Thymus (tissue), 11 donors: ENCODE data around the gene MAP3K14. TPM values are rescaled to one million over a fixed set of nuclear protein-coding genes. Genes with fewer than 3 reads are reported as not detected.

Experiments
- DNase-seq, 9 donors: peaks; one replicate each; pipeline ENCODE4 v3.0.0-alpha.2; 2013; ENCODE audit warnings: low spot score in 9 of 9, low read depth in 6 of 9, missing footprints in 1 of 9
- H3K27ac ChIP-seq, 2 donors: one replicate each; pipeline ENCODE4 v1.5.1; 2013; ENCODE audit warnings: control low read depth in 1 of 2, low read depth in 1 of 2, low read length in 1 of 2, mild to moderate bottlenecking in 1 of 2, moderate library complexity in 1 of 2
- H3K27me3 ChIP-seq, 2 donors: one replicate each; pipeline ENCODE4 v1.5.1; 2013; ENCODE audit warnings: low read length in 1 of 2; ENCODE audit not compliant: control insufficient read depth in 2 of 2, insufficient read depth in 1 of 2
- H3K36me3 ChIP-seq, 2 donors: one replicate each; pipeline ENCODE4 v1.5.1; 2013; ENCODE audit warnings: low read length in 1 of 2, mild to moderate bottlenecking in 1 of 2, moderate library complexity in 1 of 2; ENCODE audit not compliant: control insufficient read depth in 2 of 2, insufficient read depth in 2 of 2
- H3K4me1 ChIP-seq, 2 donors: one replicate each; pipeline ENCODE4 v1.5.1; 2013; ENCODE audit warnings: low read length in 2 of 2; ENCODE audit not compliant: control insufficient read depth in 2 of 2, insufficient read depth in 2 of 2
- H3K4me3 ChIP-seq, 2 donors: one replicate each; pipeline ENCODE4 v1.5.1; 2013; ENCODE audit warnings: low read length in 2 of 2, control low read depth in 1 of 2, mild to moderate bottlenecking in 1 of 2
- H3K9me3 ChIP-seq, 2 donors: one replicate each; pipeline ENCODE4 v1.5.1; 2013; ENCODE audit warnings: low read length in 1 of 2, mild to moderate bottlenecking in 1 of 2; ENCODE audit not compliant: control insufficient read depth in 2 of 2, insufficient read depth in 1 of 2
- WGBS: extraction: QIAGEN DNeasy Blood & Tissue Kit; methylation state at CpG from one replicate; pipeline ENCODE4 v1.1.7; 2013; 5-methylcytosine and 5-hydroxymethylcytosine counted together
- polyA plus RNA-seq: library from polyadenylated mRNA; stranded (reverse); fragments of 200-250 nt; gene quantifications from one replicate; pipeline ENCODE4 v1.2.3, GENCODE V29; 2013
- total RNA-seq: library from RNA; stranded (reverse); fragments of 120-200 nt; gene quantifications from one replicate; pipeline ENCODE4 v1.2.4, GENCODE V29; 2013
- donor health status: healthy.

Gene MAP3K14
- total and polyA plus RNA-seq, 2 donors = 9.7 to 21.8 TPM

GRCh38 chr17:45282683-45283644, 33.9 kb downstream of the MAP3K14 start:
- DNase-seq = no peak
- Histone ChIP-seq H3K9me3 (no peaks in the 10 kb centered on the region), H3K4me3 (no peak overlapping the region), H3K4me1 (peaks cover 0 to 18% of the 10 kb centered on the region in 2 donors), H3K27me3 (no peaks in the 10 kb centered on the region), H3K27ac (peak overlapping the region; percentile 22 to 69), H3K36me3 (peaks cover 46 to 58% of the 10 kb centered on the region in 2 donors)
- 89% methylated on average over 21 of the region's 21 CpGs for WGBS

- WGBS = 97% methylated on average over 3 of the region's 3 CpGs
- peaks cover 24 to 40% of the 10 kb centered on the region in 2 donors for H3K36me3 ChIP-seq
- H3K9me3 ChIP-seq = no peaks in the 10 kb centered on the region
- DNase-seq = no peak
- no peaks in the 10 kb centered on the region for H3K27me3 ChIP-seq
- H3K27ac ChIP-seq = peak overlapping the region in 1 of 2 donors; percentile 31
- peaks cover 0 to 20% of the 10 kb centered on the region in 2 donors for H3K4me1 ChIP-seq
- H3K4me3 ChIP-seq = no peak overlapping the region
These were observed 36.9 kb downstream of the MAP3K14 start for GRCh38 chr17:45279898-45280297.

GRCh38 chr17:45277992-45278391, 38.8 kb downstream of the MAP3K14 start:
- WGBS = 91% methylated on average over 7 of the region's 7 CpGs
- Histone ChIP-seq H3K27ac (peak overlapping the region in 1 of 2 donors; percentile 66), H3K4me1 (peaks cover 0 to 11% of the 10 kb centered on the region in 2 donors), H3K27me3 (no peaks in the 10 kb centered on the region), H3K36me3 (peaks cover 20 to 38% of the 10 kb centered on the region in 2 donors), H3K9me3 (no peaks in the 10 kb centered on the region), H3K4me3 (no peak overlapping the region)
- no peak for DNase-seq

GRCh38 chr17:45277216-45277849, 39.5 kb downstream of the MAP3K14 start:
- H3K4me1 ChIP-seq = peaks cover 0 to 6% of the 10 kb centered on the region in 2 donors
- peaks cover 19 to 33% of the 10 kb centered on the region in 2 donors for H3K36me3 ChIP-seq
- peak; percentile 70 to 96 (median 92) for DNase-seq
- peak overlapping the region; percentile 8 to 66 for H3K27ac ChIP-seq
- H3K4me3 ChIP-seq = no peak overlapping the region
- WGBS = 59% methylated on average over 16 of the region's 16 CpGs
- no peaks in the 10 kb centered on the region for H3K9me3 ChIP-seq
- H3K27me3 ChIP-seq = no peaks in the 10 kb centered on the region

GRCh38 chr17:45276031-45276430, 40.8 kb downstream of the MAP3K14 start:
- H3K9me3 ChIP-seq = no peaks in the 10 kb centered on the region
- H3K27me3 ChIP-seq = no peaks in the 10 kb centered on the region
- no peak for DNase-seq
- peaks cover 19 to 34% of the 10 kb centered on the region in 2 donors for H3K36me3 ChIP-seq
- 81% methylated on average over 6 of the region's 6 CpGs for WGBS
- peaks cover 0 to 6% of the 10 kb centered on the region in 2 donors for H3K4me1 ChIP-seq
- H3K4me3 ChIP-seq = no peak overlapping the region
- H3K27ac ChIP-seq = no peak overlapping the region

- Histone ChIP-seq H3K9me3 (no peaks in the 10 kb centered on the region), H3K36me3 (peaks cover 35 to 51% of the 10 kb centered on the region in 2 donors), H3K4me3 (no peak overlapping the region), H3K27me3 (no peaks in the 10 kb centered on the region), H3K4me1 (peaks cover 0 to 6% of the 10 kb centered on the region in 2 donors), H3K27ac (no peak overlapping the region)
- 100% methylated on average over 5 of the region's 5 CpGs for WGBS
- DNase-seq = no peak
These were observed 42.8 kb downstream of the MAP3K14 start for GRCh38 chr17:45274033-45274432.

- H3K4me3 ChIP-seq = no peak overlapping the region
- H3K9me3 ChIP-seq = no peaks in the 10 kb centered on the region
- no peaks in the 10 kb centered on the region for H3K27me3 ChIP-seq
- H3K27ac ChIP-seq = no peak overlapping the region
- WGBS = 96% methylated on average over 16 of the region's 16 CpGs
- peaks cover 39 to 56% of the 10 kb centered on the region in 2 donors for H3K36me3 ChIP-seq
- no peak for DNase-seq
- peaks cover 0 to 6% of the 10 kb centered on the region in 2 donors for H3K4me1 ChIP-seq
These were observed 43.3 kb downstream of the MAP3K14 start for GRCh38 chr17:45273551-45273957.

GRCh38 chr17:45271603-45272002, 45.2 kb downstream of the MAP3K14 start:
- 98% methylated on average over 3 of the region's 3 CpGs for WGBS
- Histone ChIP-seq H3K27me3 (no peaks in the 10 kb centered on the region), H3K4me1 (no peaks in the 10 kb centered on the region), H3K4me3 (no peak overlapping the region), H3K9me3 (no peaks in the 10 kb centered on the region), H3K27ac (no peak overlapping the region), H3K36me3 (peaks cover 57 to 70% of the 10 kb centered on the region in 2 donors)
- DNase-seq = no peak
